Panc1 (cell line): ENCODE data around the gene OSBPL9.

Experiments used
- POLR2AphosphoS5 ChIP-seq: IDR thresholded peaks from 2 replicates; pipeline ENCODE4 v1.6.1; 2012; ENCODE audit warnings: mild to moderate bottlenecking, low read depth, low read length, moderate library complexity
- TF ChIP-seq, protein P1 (sequence below): fragments of 450-650 bp; IDR thresholded peaks from 2 replicates; pipeline ENCODE4 v1.5.1; 2017; ENCODE audit warnings: mild to moderate bottlenecking

DNA sequence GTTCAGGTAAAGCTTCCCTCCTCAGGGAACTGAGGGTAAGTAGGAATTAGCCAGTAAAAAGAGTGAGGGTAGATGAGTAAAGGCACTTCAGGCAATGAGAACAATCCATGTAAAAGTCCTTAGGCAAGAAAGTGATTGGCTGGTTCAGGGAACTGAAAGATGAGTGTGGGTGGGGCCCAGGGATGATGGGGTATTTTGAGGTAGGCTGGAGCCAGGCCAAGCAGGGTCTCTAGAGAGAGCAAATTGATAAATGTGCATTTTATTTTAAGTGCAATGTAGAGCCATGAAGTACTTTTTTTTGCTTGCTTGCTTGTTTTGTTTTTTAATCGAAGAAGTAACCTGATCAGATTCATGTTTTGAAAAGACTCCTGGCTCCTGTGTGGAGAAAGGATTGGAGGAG, 26.5 kb downstream of the OSBPL9 start:
- TF ChIP-seq, protein P1, sequence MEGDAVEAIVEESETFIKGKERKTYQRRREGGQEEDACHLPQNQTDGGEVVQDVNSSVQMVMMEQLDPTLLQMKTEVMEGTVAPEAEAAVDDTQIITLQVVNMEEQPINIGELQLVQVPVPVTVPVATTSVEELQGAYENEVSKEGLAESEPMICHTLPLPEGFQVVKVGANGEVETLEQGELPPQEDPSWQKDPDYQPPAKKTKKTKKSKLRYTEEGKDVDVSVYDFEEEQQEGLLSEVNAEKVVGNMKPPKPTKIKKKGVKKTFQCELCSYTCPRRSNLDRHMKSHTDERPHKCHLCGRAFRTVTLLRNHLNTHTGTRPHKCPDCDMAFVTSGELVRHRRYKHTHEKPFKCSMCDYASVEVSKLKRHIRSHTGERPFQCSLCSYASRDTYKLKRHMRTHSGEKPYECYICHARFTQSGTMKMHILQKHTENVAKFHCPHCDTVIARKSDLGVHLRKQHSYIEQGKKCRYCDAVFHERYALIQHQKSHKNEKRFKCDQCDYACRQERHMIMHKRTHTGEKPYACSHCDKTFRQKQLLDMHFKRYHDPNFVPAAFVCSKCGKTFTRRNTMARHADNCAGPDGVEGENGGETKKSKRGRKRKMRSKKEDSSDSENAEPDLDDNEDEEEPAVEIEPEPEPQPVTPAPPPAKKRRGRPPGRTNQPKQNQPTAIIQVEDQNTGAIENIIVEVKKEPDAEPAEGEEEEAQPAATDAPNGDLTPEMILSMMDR: no peak
- TF ChIP-seq POLR2AphosphoS5: no peak
